Hepatocyte (in vitro differentiated cells): Measurements from ENCODE around the gene LEMD2. TPM values are rescaled to one million over a fixed set of nuclear protein-coding genes. Genes with fewer than 3 reads are reported as not detected.

Experiments
- DNase-seq: peaks from one replicate; pipeline ENCODE4 v3.0.0-alpha.2; 2016; ENCODE audit warnings: low spot score
- H2AFZ ChIP-seq: fragments of 200-600 bp; sonication (generic); 2 replicates; pipeline ENCODE4 v1.6.0; 2016; ENCODE audit warnings: antibody characterized with exemption, mild to moderate bottlenecking
- H3K27ac ChIP-seq: fragments of 200-600 bp; sonication (generic); 2 replicates; pipeline ENCODE4 v1.5.1; 2016; ENCODE audit warnings: mild to moderate bottlenecking
- H3K27me3 ChIP-seq: fragments of 200-600 bp; sonication (generic); 2 replicates; pipeline ENCODE4 v1.6.1; 2016
- H3K36me3 ChIP-seq: fragments of 200-600 bp; sonication (generic); replicated peaks from 2 replicates; pipeline ENCODE4 v1.5.1; 2016; ENCODE audit warnings: low read depth; ENCODE audit not compliant: insufficient read depth
- H3K4me1 ChIP-seq: fragments of 200-600 bp; sonication (generic); 2 replicates; pipeline ENCODE4 v1.5.1; 2016; ENCODE audit warnings: mild to moderate bottlenecking, moderate library complexity; ENCODE audit not compliant: insufficient read depth
- H3K4me2 ChIP-seq: fragments of 200-600 bp; sonication (generic); 2 replicates; pipeline ENCODE4 v1.6.0; 2016
- H3K4me3 ChIP-seq: fragments of 200-600 bp; sonication (generic); 2 replicates; pipeline ENCODE4 v1.5.1; 2016; ENCODE audit warnings: mild to moderate bottlenecking
- H3K79me2 ChIP-seq: fragments of 200-600 bp; sonication (generic); 2 replicates; pipeline ENCODE4 v1.6.0; 2017; ENCODE audit warnings: mild to moderate bottlenecking
- H3K9me2 ChIP-seq: fragments of 200-600 bp; sonication (generic); replicated peaks from 2 replicates; pipeline ENCODE4 v1.6.0; 2017; ENCODE audit warnings: mild to moderate bottlenecking; ENCODE audit not compliant: insufficient read depth
- H3K9me3 ChIP-seq: fragments of 200-600 bp; sonication (generic); 2 replicates; pipeline ENCODE4 v1.5.1; 2016; ENCODE audit warnings: low read depth, mild to moderate bottlenecking
- H4K20me1 ChIP-seq: fragments of 200-600 bp; sonication (generic); 2 replicates; pipeline ENCODE4 v1.6.0; 2016; ENCODE audit warnings: mild to moderate bottlenecking; ENCODE audit not compliant: insufficient read depth, poor library complexity, severe bottlenecking
- EZH2 ChIP-seq: fragments of 200-600 bp; sonication (generic); IDR thresholded peaks from 2 replicates; pipeline ENCODE4 v1.6.1; 2016; ENCODE audit warnings: antibody characterized with exemption, mild to moderate bottlenecking, borderline replicate concordance
- EZH2phosphoT487 ChIP-seq: fragments of 200-600 bp; sonication (generic); IDR thresholded peaks from one replicate; pipeline ENCODE4 v1.6.1; 2018; ENCODE audit warnings: antibody characterized with exemption, mild to moderate bottlenecking, low read depth, moderate library complexity; ENCODE audit not compliant: unreplicated experiment, severe bottlenecking
- WGBS: methylation state at CpG from one replicate; pipeline ENCODE4 v1.1.6; 2016; ENCODE audit warnings: low lambda C conversion rate; ENCODE audit errors: missing lambda C conversion rate; 5-methylcytosine and 5-hydroxymethylcytosine counted together
- polyA plus RNA-seq: library from polyadenylated mRNA; unstranded; fragments of >200 nt; fragmentation: Nextera tagmentation; extraction: Ambion mirVana; gene quantifications from 2 replicates; pipeline ENCODE4 v1.2.1, GENCODE V29; 2016
- total RNA-seq: library from RNA; depleted of rRNA; stranded (reverse); fragments of >200 nt; gene quantifications from 2 replicates; pipeline ENCODE4 v1.2.3, GENCODE V29; 2014
- TF ChIP-seq, protein P1 (sequence below): fragments of 200-600 bp; sonication (generic); IDR thresholded peaks from 2 replicates; pipeline ENCODE4 v1.5.1; 2016; ENCODE audit warnings: antibody characterized with exemption, mild to moderate bottlenecking; ENCODE audit not compliant: poor library complexity

LEMD2 gene
- total and polyA plus RNA-seq, 2 experiments from 2014 or later = 38.1 to 66.3 TPM

DNA sequence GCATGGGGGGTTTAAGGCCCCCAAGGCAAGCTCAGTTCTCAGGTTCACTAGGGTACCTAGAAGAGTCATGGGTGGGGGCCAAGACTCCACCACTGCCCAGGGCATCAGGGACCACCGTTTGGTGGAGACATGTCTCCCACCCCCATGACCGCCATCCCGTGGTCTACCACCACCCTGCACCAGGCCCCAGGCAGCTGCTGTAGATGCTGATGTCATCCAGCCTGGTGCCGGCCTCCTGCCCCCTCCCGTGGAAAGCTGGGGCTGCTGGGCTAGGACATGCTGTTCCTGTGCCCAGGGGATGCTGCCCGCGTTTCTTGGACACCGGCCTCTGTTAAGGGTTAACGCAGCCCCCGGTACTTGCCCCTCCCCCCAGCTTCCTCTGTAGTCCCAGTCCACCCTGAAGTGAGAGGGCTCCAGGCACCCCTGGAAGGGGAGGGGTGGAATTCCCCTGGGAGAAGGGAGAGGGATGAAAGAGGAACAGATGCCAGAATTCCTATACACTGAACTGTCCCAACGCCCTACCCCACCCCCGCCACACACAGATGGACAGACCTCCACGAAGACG lies 42.8 kb downstream of the LEMD2 start:
- Histone ChIP-seq H3K36me3 (no peaks in the 10 kb centered on the region), H3K4me2 (peak overlapping the region; percentile 71), H3K27ac (peak overlapping the region; percentile 90), H3K4me1 (peaks cover 57% of the 10 kb centered on the region), H3K9me3 (no peaks in the 10 kb centered on the region), H3K27me3 (no peaks in the 10 kb centered on the region), H3K79me2 (peaks cover 2% of the 10 kb centered on the region), H3K4me3 (no peak overlapping the region), H2AFZ (no peak overlapping the region), H3K9me2 (no peaks in the 10 kb centered on the region), H4K20me1 (no peaks in the 10 kb centered on the region)
- peak; percentile 77 for DNase-seq
- no peak for TF ChIP-seq EZH2phosphoT487
- TF ChIP-seq, protein P1, sequence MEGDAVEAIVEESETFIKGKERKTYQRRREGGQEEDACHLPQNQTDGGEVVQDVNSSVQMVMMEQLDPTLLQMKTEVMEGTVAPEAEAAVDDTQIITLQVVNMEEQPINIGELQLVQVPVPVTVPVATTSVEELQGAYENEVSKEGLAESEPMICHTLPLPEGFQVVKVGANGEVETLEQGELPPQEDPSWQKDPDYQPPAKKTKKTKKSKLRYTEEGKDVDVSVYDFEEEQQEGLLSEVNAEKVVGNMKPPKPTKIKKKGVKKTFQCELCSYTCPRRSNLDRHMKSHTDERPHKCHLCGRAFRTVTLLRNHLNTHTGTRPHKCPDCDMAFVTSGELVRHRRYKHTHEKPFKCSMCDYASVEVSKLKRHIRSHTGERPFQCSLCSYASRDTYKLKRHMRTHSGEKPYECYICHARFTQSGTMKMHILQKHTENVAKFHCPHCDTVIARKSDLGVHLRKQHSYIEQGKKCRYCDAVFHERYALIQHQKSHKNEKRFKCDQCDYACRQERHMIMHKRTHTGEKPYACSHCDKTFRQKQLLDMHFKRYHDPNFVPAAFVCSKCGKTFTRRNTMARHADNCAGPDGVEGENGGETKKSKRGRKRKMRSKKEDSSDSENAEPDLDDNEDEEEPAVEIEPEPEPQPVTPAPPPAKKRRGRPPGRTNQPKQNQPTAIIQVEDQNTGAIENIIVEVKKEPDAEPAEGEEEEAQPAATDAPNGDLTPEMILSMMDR = peak; percentile 4
- WGBS = 37% methylated on average over 13 of the region's 14 CpGs

DNA sequence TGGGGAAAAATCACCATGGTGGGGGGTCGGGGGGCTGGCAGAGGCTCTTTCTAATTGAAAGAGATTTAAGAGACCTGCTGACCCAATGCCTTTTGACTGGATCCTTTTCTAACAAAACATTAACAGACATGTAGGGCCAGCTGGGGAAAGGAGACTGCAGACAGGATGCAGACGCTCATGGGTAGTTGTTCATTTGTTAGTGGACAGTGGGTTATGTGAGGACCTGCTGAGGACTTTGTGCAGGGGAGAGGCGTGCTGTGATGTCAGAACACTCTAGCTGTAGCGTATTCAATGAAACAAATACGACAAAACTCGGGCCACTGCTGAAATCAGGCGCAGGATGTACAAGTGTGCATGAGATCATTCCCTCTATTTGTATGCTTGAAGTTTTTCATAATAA lies 43.4 kb downstream of the LEMD2 start:
- H2AFZ ChIP-seq = no peak overlapping the region
- peak; percentile 56 for DNase-seq
- peak overlapping the region; percentile 90 for H3K27ac ChIP-seq

DNA sequence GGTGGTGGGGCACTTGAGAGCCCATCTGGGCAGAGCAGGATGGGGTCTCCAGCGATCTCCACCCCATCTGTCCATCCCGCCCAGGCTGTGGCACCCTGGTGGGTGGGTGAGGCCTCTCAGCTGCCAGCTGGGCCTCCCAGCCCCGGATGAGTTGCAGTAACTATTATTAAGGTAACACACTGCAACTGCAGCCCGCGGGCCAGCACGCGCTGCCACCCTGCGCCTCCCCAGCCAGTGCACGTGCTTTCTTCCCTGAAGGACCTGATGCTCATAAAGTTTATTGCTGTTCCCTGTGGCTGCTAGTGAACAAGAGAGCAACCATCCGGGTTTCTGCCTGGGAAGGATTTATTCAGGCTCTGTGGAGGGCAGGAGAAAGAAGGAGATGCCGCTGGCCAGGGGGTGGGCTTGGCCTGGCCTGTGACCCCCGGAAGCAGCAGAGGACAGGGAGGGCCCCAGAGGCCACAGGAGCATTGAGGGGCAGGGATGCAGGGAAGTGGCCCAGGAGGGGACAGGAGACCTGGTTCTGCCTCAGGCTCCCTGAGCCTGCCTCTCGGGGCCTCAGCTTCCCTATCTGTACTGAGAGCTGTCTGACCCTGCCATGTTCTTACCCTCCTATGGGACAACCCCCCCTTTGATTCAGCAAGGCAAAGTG lies 43.9 kb downstream of the LEMD2 start:
- DNase-seq = peak; percentile 73
- Histone ChIP-seq H3K27me3 (no peaks in the 10 kb centered on the region), H3K79me2 (peaks cover 2% of the 10 kb centered on the region), H3K4me3 (no peak overlapping the region), H3K9me3 (no peaks in the 10 kb centered on the region), H3K36me3 (no peaks in the 10 kb centered on the region), H3K4me2 (peak overlapping the region; percentile 71), H4K20me1 (no peaks in the 10 kb centered on the region), H2AFZ (no peak overlapping the region), H3K9me2 (no peaks in the 10 kb centered on the region), H3K4me1 (peaks cover 52% of the 10 kb centered on the region), H3K27ac (peak overlapping the region; percentile 90)
- TF ChIP-seq, protein P1 = no peak
- no peak for TF ChIP-seq EZH2phosphoT487
- no peak for TF ChIP-seq EZH2
- WGBS = 49% methylated on average over 13 of the region's 13 CpGs

More for the DNA sequence above, 43.4 kb downstream of the LEMD2 start:
- H3K4me1 ChIP-seq = peaks cover 55% of the 10 kb centered on the region
- H3K4me3 ChIP-seq = no peak overlapping the region
- H3K4me2 ChIP-seq = peak overlapping the region; percentile 71
- H3K27me3 ChIP-seq = no peaks in the 10 kb centered on the region
- no peaks in the 10 kb centered on the region for H3K9me2 ChIP-seq
- no peaks in the 10 kb centered on the region for H4K20me1 ChIP-seq
- TF ChIP-seq EZH2phosphoT487 (no peak), EZH2 (no peak)
- TF ChIP-seq, protein P1 = no peak
- no peaks in the 10 kb centered on the region for H3K36me3 ChIP-seq
- WGBS = 65% methylated on average over 7 of the region's 7 CpGs
- H3K9me3 ChIP-seq = no peaks in the 10 kb centered on the region
- peaks cover 2% of the 10 kb centered on the region for H3K79me2 ChIP-seq
